Mucosa of descending colon (tissue), 3 donors: Measurements from ENCODE around the gene MUC3A. TPM values are rescaled to one million over a fixed set of nuclear protein-coding genes. Genes with fewer than 3 reads are reported as not detected.
A peak's percentile ranks its signal among the peaks of the same experiment; 100 is the strongest.

Experiments used
- ATAC-seq: fragments of 200-7000 bp; cut with Tn5 transposase; one replicate; pipeline ENCODE4 v1.9.1; 2020; ENCODE audit warnings: mild to moderate bottlenecking, moderate library complexity
- DNase-seq, 3 donors: peaks; one replicate each; pipeline ENCODE4 v3.0.0-alpha.2; 2020
- H3K36me3 ChIP-seq: fragments of 200-600 bp; one replicate; pipeline ENCODE4 v1.8.0; 2021; ENCODE audit warnings: low read depth, mild to moderate bottlenecking
- H3K4me1 ChIP-seq: fragments of 200-600 bp; one replicate; pipeline ENCODE4 v1.8.0; 2021; ENCODE audit warnings: low read depth, mild to moderate bottlenecking
- H3K4me3 ChIP-seq: fragments of 200-600 bp; one replicate; pipeline ENCODE4 v1.8.0; 2021; ENCODE audit warnings: mild to moderate bottlenecking
- H3K9me3 ChIP-seq: fragments of 200-600 bp; one replicate; pipeline ENCODE4 v1.8.0; 2021; ENCODE audit warnings: mild to moderate bottlenecking
- intact Hi-C, 2 donors: fragments of 100-400 bp; cut with DNase I in 1 of 2; cut with micrococcal nuclease in 1 of 2; formaldehyde crosslinking; loops; one replicate each; pipeline versions ENCODE4 v1.11.0 to v1.11.1; 2022; cut with DNase I, micrococcal nuclease
- long read RNA-seq, 2 donors: library from polyadenylated mRNA; unstranded; transcript quantifications; one replicate each; pipeline ENCODE4 v2.0.0, GENCODE V29; 2019 to 2021
- total RNA-seq, 3 donors: library from RNA; stranded (reverse); fragmentation: NEBNext Ultra II Directional in 2 of 3; extraction: Animal tissue kit (Norgen Biotek cat#: 25700) in 2 of 3; gene quantifications; one replicate each; pipeline versions ENCODE4 v1.2.1 to v1.2.4, GENCODE V29; 2021 to 2023
- TF ChIP-seq, protein P1 (sequence below): fragments of 200-600 bp; IDR thresholded peaks from one replicate; pipeline ENCODE4 v1.8.0; 2022; ENCODE audit warnings: antibody characterized with exemption, mild to moderate bottlenecking
- donor health status: DM: no; HTN: no; CAD: no; lungs with moderate emphysema.
- donor health status: DM: no; HTN: no; CAD: no.
- donor health status: DM: no; HTN: yes; CAD: no.

The MUC3A gene, protein sequence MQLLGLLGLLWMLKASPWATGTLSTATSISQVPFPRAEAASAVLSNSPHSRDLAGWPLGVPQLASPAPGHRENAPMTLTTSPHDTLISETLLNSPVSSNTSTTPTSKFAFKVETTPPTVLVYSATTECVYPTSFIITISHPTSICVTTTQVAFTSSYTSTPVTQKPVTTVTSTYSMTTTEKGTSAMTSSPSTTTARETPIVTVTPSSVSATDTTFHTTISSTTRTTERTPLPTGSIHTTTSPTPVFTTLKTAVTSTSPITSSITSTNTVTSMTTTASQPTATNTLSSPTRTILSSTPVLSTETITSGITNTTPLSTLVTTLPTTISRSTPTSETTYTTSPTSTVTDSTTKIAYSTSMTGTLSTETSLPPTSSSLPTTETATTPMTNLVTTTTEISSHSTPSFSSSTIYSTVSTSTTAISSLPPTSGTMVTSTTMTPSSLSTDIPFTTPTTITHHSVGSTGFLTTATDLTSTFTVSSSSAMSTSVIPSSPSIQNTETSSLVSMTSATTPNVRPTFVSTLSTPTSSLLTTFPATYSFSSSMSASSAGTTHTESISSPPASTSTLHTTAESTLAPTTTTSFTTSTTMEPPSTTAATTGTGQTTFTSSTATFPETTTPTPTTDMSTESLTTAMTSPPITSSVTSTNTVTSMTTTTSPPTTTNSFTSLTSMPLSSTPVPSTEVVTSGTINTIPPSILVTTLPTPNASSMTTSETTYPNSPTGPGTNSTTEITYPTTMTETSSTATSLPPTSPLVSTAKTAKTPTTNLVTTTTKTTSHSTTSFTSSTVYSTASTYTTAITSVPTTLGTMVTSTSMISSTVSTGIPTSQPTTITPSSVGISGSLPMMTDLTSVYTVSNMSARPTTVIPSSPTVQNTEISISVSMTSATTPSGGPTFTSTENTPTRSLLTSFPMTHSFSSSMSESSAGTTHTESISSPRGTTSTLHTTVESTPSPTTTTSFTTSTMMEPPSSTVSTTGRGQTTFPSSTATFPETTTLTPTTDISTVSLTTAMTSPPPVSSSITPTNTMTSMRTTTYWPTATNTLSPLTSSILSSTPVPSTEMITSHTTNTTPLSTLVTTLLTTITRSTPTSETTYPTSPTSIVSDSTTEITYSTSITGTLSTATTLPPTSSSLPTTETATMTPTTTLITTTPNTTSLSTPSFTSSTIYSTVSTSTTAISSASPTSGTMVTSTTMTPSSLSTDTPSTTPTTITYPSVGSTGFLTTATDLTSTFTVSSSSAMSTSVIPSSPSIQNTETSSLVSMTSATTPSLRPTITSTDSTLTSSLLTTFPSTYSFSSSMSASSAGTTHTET (N-terminal part only)
- 100 to 1,000 TPM in 2 of 3 donors, 10 to 100 TPM in 1; 57.6 to 184 (median 105) TPM for total RNA-seq
- long read RNA-seq, donor 1, transcript MUC3A-204 (4 exons, 1,093 nt): major isoform, 19 of 37 reads
- long read RNA-seq, donor 1, partial matches to known transcripts: 11 of 37 reads
- long read RNA-seq, donor 1, other reads (novel, unspliced or antisense): 7 of 37 reads
- long read RNA-seq, donor 2, partial matches to known transcripts: 2 of 7 reads
- long read RNA-seq, donor 2, other reads (novel, unspliced or antisense): 4 of 7 reads

DNA sequence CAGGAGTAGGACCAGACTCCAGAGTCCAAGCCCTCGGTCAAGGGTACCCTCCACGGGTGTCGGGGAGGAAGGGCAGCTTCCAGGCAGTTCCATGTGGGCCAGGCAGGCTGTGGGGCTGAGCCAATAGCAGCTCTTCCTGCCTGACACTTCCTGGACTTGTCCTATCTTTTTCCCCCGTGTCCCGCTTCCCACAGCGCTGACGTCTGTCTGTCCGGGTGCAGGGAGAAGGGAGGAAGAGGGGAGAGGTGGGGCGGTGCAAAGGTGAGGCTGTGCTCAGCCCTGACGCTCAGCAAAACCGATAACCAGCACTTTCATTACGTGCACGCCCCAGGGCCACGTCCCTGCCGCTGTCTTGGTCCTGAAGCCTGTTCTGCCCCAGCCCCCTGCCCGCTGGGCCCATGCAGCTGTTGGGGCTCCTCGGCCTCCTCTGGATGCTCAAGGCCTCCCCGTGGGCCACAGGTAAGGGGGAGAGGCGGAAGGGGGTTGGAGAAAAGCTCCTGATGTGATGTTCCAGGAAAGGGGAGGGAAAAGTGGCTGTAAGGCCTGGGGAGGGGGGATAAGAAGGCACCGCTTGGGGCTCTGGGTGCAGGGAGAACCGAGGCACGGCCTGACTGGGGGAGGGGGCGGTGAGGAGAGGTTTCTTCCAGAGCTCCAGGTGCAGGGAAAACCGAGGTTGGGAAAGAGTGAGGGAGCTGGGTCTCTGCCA, at the start of gene MUC3A:
Gene MUC3A, plus strand, starts transcription at position 308 of the 706 bp plus-strand sequence. Its CDS starts 91 bp downstream, at position 399.
- Histone ChIP-seq H3K4me1 (peaks cover 5% of the 10 kb centered on the region), H3K4me3 (no peak within 1 kb of the TSS), H3K36me3 (no peaks in the 10 kb centered on the region), H3K9me3 (no peaks in the 10 kb centered on the region)
- TF ChIP-seq, protein P1, sequence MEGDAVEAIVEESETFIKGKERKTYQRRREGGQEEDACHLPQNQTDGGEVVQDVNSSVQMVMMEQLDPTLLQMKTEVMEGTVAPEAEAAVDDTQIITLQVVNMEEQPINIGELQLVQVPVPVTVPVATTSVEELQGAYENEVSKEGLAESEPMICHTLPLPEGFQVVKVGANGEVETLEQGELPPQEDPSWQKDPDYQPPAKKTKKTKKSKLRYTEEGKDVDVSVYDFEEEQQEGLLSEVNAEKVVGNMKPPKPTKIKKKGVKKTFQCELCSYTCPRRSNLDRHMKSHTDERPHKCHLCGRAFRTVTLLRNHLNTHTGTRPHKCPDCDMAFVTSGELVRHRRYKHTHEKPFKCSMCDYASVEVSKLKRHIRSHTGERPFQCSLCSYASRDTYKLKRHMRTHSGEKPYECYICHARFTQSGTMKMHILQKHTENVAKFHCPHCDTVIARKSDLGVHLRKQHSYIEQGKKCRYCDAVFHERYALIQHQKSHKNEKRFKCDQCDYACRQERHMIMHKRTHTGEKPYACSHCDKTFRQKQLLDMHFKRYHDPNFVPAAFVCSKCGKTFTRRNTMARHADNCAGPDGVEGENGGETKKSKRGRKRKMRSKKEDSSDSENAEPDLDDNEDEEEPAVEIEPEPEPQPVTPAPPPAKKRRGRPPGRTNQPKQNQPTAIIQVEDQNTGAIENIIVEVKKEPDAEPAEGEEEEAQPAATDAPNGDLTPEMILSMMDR: no peak
- intact Hi-C loops: no loop called here
- peak; percentile 80 to 86 (median 83) for DNase-seq
- peak; percentile 91 for ATAC-seq

DNA sequence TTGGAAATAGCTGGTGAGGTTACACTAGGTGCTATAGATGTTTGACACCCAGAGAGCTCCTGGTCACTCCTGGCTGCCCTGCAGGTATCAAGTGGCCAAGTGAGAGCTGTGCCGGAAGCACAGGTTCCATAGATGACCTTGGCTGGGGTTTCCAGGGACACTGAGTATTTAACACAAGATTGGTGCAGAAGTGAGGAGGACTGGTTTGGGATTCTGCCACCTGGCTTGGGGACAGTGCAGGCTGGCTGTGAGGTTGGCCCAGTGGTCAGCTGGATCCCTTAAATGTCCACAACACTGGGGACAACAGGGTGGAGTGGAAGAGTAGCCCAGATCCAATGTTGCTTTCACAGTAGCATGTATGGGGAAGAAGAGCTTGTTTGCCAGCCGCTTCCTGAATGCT, 48.4 kb upstream of the MUC3A start:
- TF ChIP-seq, protein P1: no peak

DNA sequence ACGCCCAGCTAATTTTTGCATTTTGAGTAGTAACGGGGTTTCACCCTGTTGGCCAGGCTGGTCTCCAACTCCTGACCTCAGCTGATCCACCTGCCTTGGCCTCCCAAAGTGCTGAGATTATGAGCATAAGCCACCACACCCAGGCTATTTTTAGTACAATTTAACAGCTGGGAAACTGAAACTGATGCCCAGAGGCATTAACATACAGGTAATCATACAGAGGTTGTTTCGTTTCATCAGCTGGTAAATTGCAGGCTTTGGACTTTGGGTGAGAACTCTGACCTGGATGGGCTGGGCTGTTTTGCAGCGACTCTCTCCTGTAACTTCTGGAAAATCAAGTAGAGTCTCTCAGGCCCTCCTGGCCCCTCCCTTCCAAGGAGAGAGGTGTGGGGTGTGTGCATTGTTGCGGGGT, 47.4 kb upstream of the MUC3A start:
- Histone ChIP-seq H3K9me3 (no peaks in the 10 kb centered on the region), H3K4me3 (no peak overlapping the region), H3K36me3 (peaks cover 4% of the 10 kb centered on the region), H3K4me1 (peaks cover 17% of the 10 kb centered on the region)
- ATAC-seq (peak; percentile 84), DNase-seq (peak; percentile 63 to 84 (median 66))
- intact Hi-C loops: no loop called here
- TF ChIP-seq, protein P1: no peak

More for the DNA sequence above, 48.4 kb upstream of the MUC3A start:
- Histone ChIP-seq H3K4me3 (no peak overlapping the region), H3K9me3 (no peaks in the 10 kb centered on the region), H3K4me1 (peaks cover 24% of the 10 kb centered on the region), H3K36me3 (peaks cover 4% of the 10 kb centered on the region)
- intact Hi-C loops: no loop called here
- DNase-seq (no peak), ATAC-seq (no peak)

- TF ChIP-seq, protein P1: no peak
- intact Hi-C loops: no loop called here
- Histone ChIP-seq H3K4me1 (peaks cover 12% of the 10 kb centered on the region), H3K9me3 (no peaks in the 10 kb centered on the region), H3K36me3 (peaks cover 4% of the 10 kb centered on the region), H3K4me3 (no peak overlapping the region)
- DNase-seq (no peak), ATAC-seq (no peak)
These were observed 46.7 kb upstream of the MUC3A start for GRCh38 chr7:100902638-100903037.
